GM18502 (cell line): ENCODE results near the gene MTURN.

Experiments used
- ATAC-seq: cut with Tn5 transposase; IDR thresholded peaks from one replicate; pipeline ENCODE4 v1.9.1; 2021; ENCODE audit warnings: mild to moderate bottlenecking; ENCODE audit not compliant: unreplicated experiment, poor library complexity

The MTURN gene

GRCh38 chr7:30159163-30159562 lies 24.4 kb downstream of the MTURN start:
- no peak for ATAC-seq

GRCh38 chr7:30159698-30160143 lies 24.9 kb downstream of the MTURN start:
- ATAC-seq = no peak

- no peak for ATAC-seq
These were observed 25.5 kb downstream of the MTURN start for GRCh38 chr7:30160329-30160728.

- ATAC-seq = no peak
These were observed 27.3 kb downstream of the MTURN start for GRCh38 chr7:30162133-30162532.

GRCh38 chr7:30162622-30163124 lies 27.9 kb downstream of the MTURN start:
- peak; percentile 28 for ATAC-seq

- ATAC-seq = peak; percentile 44
These were observed 28.6 kb downstream of the MTURN start for GRCh38 chr7:30163231-30163894.

DNA sequence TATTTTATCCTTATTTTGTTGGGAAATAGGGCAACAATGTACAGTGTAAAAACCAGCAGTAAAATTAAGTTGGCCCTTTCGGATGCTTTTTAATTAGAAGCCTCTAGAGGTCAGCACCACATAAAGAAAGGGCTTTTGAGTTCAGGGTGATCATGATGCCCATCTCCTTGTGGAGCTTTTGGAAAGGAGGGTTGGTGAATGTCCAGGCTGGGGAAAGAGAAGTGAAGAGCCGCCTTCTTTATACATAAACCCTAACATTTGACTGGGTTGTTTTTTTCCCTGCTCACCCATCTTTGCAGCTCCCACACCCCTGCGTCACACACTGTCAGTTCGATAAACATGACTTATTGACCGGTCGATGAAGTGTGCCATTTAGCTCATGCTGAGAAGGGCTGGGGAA lies 29.8 kb downstream of the MTURN start:
- ATAC-seq = no peak

GRCh38 chr7:30165590-30165989 lies 30.8 kb downstream of the MTURN start:
- ATAC-seq = no peak

DNA sequence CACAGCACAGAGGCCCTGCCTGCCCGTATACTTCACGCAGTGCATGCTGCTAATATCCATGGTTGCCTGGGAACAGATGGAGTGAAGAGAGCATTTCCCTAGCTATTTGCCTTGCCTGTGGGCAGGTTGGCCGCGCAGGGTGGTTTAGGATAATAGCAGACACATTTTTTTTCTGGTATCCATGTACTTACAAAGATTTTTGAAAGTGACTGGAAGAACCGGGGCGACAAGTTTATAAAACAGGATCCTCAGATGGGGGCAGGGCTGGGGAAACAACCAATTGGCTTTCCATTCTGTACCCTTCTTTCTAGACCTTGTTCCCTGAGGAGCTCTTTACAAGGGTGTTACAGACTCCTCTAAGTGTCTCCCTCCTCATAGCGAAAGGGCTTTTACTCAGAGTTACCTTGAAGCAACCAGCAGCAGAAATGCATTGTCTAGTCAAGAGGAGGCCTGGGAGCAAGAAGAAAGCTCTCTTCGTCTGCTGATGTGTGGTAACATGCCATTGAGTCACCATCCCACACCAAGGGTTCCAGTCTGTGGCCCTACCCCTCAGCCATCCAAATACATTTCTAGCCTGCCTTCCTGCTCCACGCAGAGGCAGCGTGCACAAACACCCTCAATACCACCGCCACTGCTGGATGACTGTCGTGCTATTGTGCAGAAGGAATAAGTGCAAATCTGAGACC lies 31.5 kb downstream of the MTURN start:
- ATAC-seq = no peak

DNA sequence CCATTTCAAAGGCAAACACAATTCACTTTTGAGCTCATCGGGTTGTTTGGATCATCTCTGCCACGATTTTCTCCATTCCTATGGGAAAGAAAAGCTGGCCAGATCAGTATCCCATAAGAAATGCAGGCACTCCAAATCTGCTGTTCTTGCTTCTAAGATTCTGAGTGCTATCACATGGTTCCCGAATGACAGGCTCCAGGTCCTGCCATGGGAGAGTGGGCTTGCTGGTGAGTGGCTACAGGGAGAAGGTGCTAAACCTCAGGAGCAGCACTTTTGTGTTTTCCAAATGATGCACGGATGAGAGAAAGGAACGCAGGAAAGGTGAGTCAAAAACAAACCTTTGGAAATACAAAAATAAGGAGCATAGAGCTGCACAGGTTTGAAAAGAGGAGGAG lies 32.1 kb downstream of the MTURN start:
- no peak for ATAC-seq

GRCh38 chr7:30167901-30168300 lies 33.1 kb downstream of the MTURN start:
- ATAC-seq = no peak

GRCh38 chr7:30168835-30169573 lies 34.2 kb downstream of the MTURN start:
- no peak for ATAC-seq

GRCh38 chr7:30169579-30169978 lies 34.8 kb downstream of the MTURN start:
- no peak for ATAC-seq

GRCh38 chr7:30170476-30171205 lies 35.9 kb downstream of the MTURN start:
- no peak for ATAC-seq

- ATAC-seq = no peak
These were observed 37.1 kb downstream of the MTURN start for GRCh38 chr7:30171766-30172447.

GRCh38 chr7:30172451-30172850 lies 37.7 kb downstream of the MTURN start:
- no peak for ATAC-seq

- no peak for ATAC-seq
These were observed 38.5 kb downstream of the MTURN start for GRCh38 chr7:30173058-30173897.

DNA sequence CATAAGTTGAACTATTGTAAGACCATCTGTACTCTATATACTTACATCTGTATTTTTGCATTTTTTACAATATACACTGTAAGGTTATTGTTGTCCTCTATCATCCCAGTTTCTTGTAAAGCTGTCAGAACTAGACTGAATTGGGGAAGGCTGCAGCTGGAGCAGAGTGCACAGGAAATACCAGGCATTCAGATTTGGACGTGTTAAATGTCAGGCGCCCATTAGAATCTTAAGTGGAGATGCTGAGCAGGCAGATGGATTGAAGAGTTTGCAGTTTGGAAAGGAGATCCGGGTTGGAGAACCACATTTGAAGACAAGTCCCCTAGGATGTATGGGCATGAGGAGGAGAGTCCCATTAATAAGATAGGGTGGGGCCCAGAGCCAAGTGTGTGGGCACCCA lies 40.4 kb downstream of the MTURN start:
- no peak for ATAC-seq

- no peak for ATAC-seq
These were observed 40.9 kb downstream of the MTURN start for GRCh38 chr7:30175636-30176147.
